ENCODE data around the gene ZNRF3.

- no peak for TF ChIP-seq CTCF (IDR thresholded peaks at IDR 0.05)
- no peak for TF ChIP-seq POLR2A (IDR thresholded peaks at IDR 0.05)
Measured at GRCh38 chr22:29072979-29073617, 189.7 kb downstream of the ZNRF3 start, which contains the start of gene KREMEN1.

Measured in body of pancreas (tissue), 4 donors.